Measurements from ENCODE around the gene NCOA1.

DNA sequence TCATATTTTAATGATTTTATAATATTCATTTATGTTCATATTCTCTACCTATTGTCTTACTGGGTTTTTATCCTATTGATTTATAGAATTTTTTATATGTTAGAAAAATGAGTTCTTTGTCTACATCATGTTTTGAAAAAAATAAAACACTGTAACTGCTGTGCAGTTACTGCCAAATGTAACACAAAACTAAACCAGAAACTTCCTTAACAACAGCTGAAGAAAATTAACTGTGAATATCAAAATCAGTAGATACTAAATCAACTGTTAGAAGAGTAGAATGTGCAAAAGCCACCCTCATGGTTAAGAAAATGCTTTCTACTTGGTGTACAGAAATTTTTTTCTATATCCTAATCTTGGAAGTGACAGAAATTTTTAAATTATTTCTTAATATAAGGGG, 232.6 kb downstream of the NCOA1 start:
- TF ChIP-seq POLR2A (IDR thresholded peaks at IDR 0.05; ENCODE audit: low read length) (no peak), GATA1 (IDR thresholded peaks at IDR 0.05; ENCODE audit: low read depth, low read length) (no peak)
